Peyer's patch (tissue), 4 donors: ENCODE measurements around the gene C20orf144.

ENCODE experiments used
- POLR2A ChIP-seq, 2 donors: fragments of 450-650 bp; IDR thresholded peaks; one replicate each; pipeline ENCODE4 v1.5.1; 2017; ENCODE audit warnings: antibody characterized with exemption in 2 of 2, mild to moderate bottlenecking in 2 of 2, moderate library complexity in 2 of 2
- TF ChIP-seq, protein P1 (sequence below), 6 experiments: fragments of 450-650 bp in 4 of 6; fragments of 200-600 bp in 2 of 6; sonication (generic) in 1 of 6; IDR thresholded peaks; one replicate each; pipeline ENCODE4 v1.5.1; 2017 to 2019; ENCODE audit warnings: antibody characterized with exemption in 6 of 6, mild to moderate bottlenecking in 3 of 6, moderate library complexity in 1 of 6

GRCh38 chr20:33649201-33649681 lies 12.9 kb upstream of the C20orf144 start:
- TF ChIP-seq, protein P1, sequence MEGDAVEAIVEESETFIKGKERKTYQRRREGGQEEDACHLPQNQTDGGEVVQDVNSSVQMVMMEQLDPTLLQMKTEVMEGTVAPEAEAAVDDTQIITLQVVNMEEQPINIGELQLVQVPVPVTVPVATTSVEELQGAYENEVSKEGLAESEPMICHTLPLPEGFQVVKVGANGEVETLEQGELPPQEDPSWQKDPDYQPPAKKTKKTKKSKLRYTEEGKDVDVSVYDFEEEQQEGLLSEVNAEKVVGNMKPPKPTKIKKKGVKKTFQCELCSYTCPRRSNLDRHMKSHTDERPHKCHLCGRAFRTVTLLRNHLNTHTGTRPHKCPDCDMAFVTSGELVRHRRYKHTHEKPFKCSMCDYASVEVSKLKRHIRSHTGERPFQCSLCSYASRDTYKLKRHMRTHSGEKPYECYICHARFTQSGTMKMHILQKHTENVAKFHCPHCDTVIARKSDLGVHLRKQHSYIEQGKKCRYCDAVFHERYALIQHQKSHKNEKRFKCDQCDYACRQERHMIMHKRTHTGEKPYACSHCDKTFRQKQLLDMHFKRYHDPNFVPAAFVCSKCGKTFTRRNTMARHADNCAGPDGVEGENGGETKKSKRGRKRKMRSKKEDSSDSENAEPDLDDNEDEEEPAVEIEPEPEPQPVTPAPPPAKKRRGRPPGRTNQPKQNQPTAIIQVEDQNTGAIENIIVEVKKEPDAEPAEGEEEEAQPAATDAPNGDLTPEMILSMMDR (IDR thresholded peaks at IDR 0.05) = no peak
- TF ChIP-seq POLR2A (IDR thresholded peaks at IDR 0.05) = no peak
